KBM-7 (cell line): Measurements from ENCODE around the gene BTRC.

Source experiments
- DNase-seq: peaks from one replicate; pipeline ENCODE4 v3.0.0-alpha.2; 2015
- in situ Hi-C: fragments of 300-500 bp; cut with MboI; formaldehyde crosslinking; loops from 2 replicates; pipeline ENCODE4 v1.14.3; 2020; ENCODE audit warnings: low sequenced_read_pairs, low pct_unique_long_range_greater_than_20kb, mixed read lengths

The BTRC gene

DNA sequence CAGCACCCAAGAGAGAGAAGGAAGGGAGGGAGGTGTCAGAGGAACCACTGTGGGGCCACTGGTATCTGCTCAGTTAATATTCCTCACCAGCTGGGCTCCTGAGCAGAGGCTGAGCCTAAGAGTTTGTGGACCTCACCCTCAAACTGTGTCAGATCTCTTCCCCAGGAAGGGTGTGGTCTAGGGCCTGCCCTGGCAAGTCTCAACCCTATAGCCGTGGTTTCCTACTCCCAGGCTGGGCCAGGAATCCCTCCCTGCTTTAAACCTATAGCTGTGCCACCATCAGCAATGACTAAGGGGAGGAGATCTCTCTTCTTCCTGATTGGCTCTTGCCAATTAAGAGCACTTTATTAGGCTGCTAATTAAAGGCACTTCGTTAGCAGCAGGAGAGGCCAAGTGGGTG, 204.2 kb downstream of the BTRC start:
- DNase-seq = peak; percentile 43
- in situ Hi-C loops = loop anchor here (25.0 kb wide), 1 partner anchor 271 kb away; no protein-coding TSS in a partner anchor

DNA sequence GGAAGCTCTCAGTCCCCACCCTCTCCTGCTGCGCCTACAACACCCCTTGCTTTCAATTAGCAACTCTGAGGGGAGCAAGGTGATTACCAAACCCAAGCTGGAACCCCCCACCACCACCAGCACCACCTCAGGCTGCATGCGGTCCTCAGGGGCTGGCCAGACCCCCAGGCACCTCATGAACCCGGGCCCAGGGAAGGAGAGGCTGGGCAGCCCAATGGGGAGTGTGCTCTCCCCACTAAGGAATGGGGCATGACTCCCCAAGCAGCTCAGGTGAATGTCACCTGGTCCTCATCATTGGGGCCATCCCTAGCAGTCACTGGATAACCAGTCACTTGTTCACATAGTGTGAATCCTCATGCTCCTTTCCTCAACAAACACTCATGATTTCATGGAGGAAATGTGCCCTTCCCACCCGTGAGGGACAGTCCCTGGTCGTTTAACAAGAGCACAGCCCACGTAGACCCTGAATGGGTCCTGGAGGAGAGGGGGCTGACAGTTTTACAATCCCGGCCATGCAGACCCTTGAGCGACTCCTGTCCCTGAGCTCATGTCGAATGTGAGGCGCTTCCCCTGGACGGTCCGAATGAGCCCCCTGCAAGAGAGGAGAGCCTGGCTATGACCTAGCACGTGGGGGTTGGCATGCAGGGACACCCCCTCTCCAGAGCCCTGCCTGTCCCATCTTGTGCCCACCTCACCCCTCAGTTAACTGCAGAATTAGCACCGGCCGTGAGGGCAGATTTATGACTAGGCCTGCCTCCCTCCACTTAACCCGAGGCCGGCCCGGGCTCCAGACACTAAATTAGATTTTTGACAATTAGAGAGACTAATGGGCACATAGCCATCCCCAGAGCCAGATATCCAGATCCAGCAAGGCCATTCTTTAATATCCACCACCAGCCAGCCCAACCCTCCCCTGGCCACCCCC, 205.0 kb downstream of the BTRC start:
- in situ Hi-C loops = loop anchor here (25.0 kb wide), 1 partner anchor 272 kb away; no protein-coding TSS in a partner anchor
- DNase-seq = no peak

DNA sequence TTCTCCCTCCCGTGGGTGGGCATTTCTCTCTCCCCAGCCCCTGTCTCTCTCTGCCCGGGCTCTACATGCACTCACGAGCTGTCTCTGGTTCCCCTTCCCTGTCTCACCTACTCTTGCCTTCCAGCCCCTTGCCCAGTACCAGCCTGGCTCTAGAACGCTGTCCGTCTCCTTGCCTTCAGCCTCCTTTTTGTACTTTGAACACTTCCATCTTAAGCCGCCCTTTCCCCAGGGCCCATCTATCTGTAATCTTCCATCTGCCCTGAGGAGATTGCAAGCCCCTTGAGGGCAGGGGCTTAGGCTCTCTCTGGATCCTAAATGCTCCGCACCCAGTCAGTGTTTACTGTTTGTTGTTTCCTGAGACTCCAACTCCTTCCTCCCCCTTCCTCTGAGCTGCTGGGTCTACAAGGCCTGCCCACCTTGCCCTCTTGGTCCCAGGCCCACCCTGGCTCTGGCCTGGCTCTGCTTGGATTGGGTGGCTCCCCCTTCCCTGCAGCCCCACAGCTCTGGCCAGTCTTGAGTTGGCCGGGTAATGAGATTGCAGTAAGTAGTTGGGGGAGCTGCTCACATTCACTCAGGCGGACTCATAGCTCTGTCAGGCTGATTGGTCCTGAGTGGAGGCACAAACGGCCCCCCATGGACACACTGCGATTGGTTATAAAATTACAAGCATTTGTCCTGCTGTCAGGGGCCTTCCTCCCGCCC, 205.8 kb downstream of the BTRC start:
- in situ Hi-C loops = loop anchor here (25.0 kb wide), 1 partner anchor 272 kb away; no protein-coding TSS in a partner anchor
- DNase-seq = no peak

DNA sequence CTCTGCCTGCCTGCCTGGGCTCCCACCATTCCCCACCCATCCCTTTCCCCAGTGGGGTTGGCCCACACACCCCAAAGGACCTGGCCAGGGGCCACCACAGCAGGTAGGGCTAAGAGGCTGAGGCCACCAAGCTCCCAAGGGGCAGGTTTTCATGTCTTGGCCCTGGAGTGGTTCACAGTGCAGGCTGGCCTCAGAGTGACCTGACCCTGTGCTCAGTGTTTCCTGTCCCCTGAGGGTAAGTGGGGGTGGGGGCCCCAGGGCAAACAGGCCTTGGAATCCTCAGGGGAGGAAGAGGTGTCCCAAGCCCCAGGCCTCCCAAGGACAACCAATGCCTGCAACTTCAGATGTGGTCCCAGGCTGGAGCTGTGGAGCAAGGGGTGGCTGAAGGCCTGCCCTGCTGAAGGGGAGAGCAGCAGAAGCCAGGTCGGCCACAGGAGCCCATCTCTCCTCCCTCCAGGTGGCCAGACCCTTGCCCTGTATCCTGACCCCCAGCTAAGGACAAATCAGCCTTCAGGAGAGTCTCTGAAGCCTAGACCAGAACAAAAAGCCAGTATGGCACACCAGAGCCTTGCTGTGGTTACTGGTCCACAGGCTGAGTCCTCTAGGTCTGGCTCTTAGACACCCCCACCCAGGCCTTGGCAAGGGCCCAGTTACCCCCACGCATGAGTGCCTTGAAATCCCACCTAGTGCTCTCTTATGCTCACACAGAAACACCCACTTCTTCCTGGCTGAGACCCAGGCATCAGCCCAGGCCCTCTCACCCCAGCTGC, 206.5 kb downstream of the BTRC start:
- in situ Hi-C loops = loop anchor here (25.0 kb wide), 1 partner anchor 273 kb away; no protein-coding TSS in a partner anchor
- no peak for DNase-seq

DNA sequence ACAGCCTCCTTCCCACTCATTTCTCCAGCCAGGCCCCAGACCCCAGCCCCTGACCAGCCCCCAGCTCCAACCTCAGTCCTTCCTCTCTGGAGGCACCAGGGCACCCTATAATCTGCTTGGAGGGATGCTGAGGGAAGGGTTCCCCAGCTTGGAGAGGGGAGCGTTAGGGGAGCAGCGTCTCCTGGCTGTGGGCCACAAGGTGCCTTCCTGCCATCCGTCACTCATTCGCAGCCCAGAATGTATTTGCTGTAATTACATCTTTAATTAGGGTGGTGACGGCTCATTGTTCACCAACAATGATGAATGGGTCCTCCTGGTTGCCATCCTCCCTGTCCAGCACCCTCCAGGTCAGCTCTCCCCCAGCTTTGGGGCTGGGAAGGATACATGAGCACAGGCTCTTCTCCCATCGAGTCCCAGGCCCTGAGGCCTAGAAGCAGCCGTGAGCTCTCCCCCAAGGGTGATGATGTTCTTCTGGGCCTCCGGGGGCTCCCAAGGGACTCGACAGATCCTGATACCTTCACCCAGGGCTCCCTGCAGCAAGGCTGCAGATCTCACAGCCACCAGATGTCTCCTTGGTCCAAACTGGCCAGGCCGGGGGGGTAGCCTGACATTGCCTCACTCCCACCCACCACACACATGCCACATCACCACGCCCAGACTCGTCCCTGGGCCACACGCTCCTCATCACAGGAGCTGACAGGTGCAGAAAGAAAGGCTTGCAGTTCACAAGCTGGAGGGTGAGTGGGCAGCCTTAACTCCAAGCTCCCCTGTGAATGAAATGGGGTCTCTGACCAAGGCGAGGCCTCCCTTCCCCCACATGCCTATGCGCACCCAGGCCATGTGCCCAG, 207.3 kb downstream of the BTRC start:
- DNase-seq = no peak
- in situ Hi-C loops = loop anchor here (25.0 kb wide), 1 partner anchor 274 kb away; no protein-coding TSS in a partner anchor

DNA sequence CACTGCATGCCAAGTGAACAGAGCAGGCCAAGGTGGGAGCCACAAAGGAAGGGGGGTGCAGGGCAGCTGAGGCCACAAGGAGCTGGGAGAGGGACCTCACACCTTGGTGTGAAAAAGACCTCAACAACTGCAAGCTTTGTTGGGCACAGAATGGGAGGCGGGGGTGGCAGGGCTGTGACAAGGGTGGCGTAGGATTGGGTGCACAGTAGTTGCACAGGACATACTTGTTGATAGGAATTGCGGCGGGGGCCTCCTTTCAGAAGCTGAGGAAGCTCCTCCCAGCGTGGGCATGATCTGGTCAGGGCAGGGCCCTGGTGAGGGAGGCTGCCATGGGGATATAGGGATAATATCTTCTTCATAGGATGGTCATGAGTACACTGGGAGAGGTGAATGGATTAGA, 208.3 kb downstream of the BTRC start:
- no peak for DNase-seq
- in situ Hi-C loops = loop anchor here (25.0 kb wide), 1 partner anchor 275 kb away; no protein-coding TSS in a partner anchor

DNA sequence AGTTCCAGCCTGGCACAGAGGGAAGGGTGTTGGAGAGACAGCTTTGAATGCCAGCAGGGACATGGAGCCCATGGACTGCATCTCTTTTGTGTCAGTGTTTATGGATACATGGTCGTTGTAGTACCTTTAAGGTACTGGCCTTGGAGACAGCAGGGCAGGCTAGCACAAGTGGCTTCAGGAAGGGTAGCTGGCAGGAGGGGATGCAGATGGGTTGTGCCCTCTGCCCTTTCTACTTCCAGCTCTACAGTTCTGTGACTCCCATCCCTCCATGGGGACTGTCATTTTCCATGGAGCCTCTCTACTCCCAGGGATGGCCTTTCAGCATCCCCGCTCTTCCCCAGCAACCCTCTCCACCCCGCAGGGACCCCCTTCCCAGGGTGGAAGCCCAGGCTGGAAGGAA, 209.0 kb downstream of the BTRC start:
- in situ Hi-C loops = loop anchor here (25.0 kb wide), 1 partner anchor 276 kb away; no protein-coding TSS in a partner anchor
- no peak for DNase-seq

DNA sequence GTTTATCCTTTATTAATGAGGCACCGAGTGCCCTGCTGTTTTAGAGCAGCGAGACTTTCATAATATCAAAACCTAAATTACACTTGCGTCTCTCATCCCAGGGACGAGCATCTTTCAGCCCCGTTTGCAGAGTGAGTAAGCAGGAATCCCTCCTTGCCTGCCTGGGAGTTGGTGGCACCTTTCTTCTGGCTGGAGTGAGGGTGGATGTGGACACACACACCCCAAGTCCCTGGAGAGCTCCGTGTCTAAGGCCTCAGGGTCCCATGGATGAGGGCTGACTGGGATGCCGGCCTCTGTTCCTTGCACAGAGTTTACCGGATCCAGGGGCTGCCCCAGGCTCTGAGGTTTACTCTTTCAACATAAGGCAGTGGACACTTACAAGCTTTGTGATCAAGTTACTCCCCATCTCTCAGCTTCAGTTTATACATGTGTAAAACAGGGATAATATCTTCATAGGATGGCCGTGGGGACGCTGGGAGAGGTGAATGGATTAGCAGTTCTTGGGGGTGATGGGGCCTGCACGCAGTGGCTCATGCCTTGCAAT, 209.6 kb downstream of the BTRC start:
- in situ Hi-C loops = loop anchor here (25.0 kb wide), 1 partner anchor 276 kb away; no protein-coding TSS in a partner anchor
- no peak for DNase-seq

DNA sequence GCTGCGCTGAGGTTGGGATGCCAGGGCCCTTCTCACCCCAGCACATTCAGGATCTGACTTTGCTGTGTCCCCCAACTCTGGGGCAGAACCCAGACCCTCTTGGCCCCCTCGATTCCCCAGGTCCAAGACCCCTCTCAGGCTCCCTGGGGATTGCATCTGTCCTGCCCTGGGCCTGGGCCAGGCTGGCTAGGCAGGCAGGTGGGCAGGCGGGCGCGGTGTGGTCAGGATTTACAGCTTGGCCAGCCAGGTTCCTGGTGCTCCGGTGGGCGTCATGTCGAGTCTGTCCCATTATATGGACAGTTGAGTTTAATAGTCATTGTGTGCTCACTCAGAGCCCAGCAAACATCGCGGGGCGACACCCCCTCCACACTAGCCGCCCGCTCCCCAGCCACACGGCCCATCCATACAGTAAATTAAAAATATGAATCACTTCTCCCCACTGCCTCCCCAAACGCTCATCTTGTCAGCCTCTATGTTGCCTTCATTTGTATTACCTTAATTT, 210.6 kb downstream of the BTRC start:
- in situ Hi-C loops = loop anchor here (25.0 kb wide), 1 partner anchor 277 kb away; no protein-coding TSS in a partner anchor
- no peak for DNase-seq

DNA sequence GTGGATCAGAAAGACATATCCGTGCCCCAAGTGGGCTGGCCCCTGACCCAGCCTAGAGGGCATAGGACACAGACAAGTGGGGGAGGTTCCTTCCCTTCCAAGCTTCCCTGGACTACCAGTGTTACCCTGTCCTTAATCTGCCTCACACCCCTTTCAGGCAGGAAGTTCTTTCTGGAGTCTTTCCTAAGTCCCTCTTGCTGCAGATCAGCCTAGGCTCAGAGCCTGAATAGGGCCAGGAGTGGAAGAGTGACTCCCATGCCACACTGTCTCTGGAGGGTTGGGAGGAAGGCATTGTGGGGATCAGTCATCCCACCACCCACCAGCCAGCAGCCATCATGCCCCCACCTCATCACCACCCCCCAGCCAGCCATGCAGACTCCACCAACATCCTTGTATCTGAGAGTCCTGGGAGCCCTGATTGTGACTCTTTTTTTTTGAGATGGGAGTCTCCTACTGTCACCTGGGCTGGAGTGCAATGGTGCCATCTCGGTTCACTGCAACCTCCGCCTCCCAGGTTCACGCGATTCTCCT, 211.5 kb downstream of the BTRC start:
- DNase-seq = no peak
- in situ Hi-C loops = loop anchor here (25.0 kb wide), 1 partner anchor 278 kb away; no protein-coding TSS in a partner anchor

DNA sequence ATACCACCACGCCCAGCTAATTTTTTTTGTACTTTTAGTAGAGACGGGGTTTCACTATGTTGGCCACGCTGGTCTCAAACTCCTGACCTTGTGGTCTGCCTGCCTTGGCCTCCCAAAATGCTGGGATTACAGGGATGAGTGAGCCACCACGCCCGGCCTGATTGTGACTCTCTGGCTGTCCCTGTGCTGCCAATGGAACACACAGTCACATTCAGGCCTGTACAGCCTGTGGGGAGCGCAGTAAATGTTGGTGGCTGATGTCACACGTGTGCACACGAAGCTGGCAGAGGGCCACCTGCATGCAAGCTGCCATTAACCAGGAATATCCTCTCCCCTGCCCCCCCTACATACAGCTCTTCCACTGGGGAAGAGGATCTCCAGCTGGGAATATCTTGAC, 212.0 kb downstream of the BTRC start:
- in situ Hi-C loops = loop anchor here (25.0 kb wide), 1 partner anchor 279 kb away; no protein-coding TSS in a partner anchor
- DNase-seq = no peak

DNA sequence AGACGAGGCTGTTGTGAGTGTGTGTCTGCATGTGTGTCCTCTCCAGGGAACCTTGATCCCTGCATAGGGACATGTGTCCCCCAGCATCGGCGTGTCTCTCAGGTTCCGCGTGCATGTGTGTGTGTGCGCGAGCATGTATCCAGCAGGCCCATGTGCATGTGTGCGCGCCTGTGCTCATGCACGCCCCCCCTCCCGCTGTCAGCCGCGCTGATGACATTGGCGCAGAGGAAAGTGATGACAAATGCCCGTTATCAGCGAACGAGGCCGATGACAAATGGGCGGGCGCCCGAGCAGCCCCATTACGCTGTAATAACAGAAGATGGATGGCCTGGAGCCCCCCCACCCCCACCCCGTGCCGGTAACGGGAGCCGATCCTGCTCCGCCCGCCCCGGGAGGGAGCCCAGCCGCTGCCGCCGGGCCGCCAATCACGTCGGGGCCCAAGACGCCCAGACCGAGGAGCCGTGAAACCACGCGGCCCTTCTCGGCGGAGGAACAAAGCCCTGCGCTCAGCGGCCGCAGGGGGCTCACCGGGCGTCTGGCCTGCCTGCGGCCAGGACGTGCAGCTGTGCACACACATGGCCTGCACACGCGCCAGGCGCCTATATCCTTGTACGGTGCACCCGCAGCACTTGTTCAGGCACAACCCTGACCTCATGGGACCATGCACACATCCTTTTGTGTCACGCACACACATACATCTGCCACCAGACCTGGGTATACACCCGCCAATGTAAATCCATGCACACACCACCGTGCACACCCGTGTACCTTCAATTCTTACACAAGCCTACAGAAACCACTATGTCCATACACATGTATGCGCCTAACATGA, 212.6 kb downstream of the BTRC start:
- DNase-seq = no peak
- in situ Hi-C loops = loop anchor here (25.0 kb wide), 1 partner anchor 279 kb away; no protein-coding TSS in a partner anchor

DNA sequence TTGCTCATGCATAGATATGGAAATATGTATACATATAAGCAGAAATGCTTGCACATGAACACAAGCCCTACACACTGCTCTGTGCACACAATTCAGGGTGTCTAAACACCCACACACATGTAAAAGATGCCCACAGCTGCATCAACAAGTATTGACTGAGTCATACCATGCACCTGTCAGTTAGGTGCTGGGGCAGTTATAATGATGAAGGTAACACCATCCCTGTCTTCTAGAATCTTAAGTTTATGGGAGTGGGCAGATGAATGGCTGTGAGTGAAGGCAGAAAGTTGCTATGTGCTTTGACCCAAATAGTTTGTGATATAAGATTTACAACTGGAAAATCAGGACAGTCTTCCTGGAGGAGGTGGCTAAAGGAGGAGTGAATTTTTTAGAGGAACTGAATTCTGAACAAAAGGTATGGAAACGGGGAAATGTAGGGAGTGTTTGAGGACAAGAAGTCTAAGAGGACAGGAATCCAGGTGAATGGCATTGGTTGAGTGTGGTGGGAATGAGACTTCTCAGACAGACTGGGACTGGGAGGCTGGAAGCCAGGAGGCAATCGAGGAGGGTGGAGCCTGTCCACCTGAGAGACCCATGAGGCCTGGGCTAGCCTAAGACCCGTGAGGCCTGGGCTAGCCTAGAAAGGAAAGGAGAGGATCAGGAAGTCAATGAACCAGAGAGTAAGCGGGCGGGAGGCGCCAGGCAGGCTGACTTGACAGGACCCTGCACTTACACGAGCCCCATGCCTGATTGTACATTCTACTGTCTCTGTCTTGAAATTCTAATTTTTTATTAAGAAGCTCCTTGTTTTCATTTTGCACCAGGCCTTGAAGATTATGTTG, 213.4 kb downstream of the BTRC start:
- peak; percentile 20 for DNase-seq
- in situ Hi-C loops = loop anchor here (25.0 kb wide), 1 partner anchor 280 kb away; no protein-coding TSS in a partner anchor

DNA sequence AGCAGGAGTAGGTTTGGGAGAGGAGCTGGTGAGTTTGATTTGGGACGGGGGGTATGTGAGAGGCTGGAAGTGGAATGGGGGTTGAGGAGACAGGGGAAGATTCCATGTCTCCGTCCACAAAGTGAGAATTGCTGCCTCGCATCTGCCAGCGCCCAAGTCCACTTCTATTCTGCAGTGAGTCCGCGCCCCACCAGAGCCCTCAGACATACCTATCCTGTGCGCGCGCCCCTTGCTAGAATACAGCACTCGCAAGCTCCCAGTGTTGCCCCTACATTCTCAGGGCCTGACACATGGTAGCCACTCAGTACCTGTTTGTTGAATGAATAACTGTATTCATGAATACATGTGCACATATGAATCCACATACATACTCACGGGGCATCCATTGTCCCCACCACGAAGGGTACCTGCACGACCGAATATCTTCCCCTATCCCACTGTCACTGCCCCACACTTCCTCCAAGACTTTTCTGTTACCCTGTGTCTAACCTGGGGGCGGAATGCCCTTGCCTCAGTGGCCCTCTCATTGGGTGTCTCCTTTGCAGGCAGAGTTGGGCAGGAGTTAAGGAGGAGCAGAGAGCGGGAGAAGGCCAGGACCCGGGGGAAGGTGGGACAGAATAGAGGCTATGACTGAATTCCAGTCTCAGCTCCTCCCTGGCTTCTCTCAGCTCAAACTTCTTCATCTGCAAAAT, 214.2 kb downstream of the BTRC start:
- in situ Hi-C loops = loop anchor here (25.0 kb wide), 1 partner anchor 281 kb away; no protein-coding TSS in a partner anchor

DNA sequence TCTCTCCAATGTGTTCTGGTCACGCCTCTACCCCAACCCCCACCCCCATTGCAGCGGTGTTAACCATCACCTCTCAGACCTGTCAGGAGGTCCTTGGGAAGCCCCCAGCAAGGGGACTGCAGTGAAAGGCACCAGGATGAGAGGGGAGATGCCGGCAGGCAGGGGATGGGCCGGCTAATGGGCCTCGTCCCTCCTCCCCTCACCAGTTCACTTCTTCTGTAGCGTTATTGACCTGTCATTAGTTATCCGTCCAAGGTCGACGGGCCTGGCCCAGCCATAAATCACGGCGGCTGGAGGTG, 215.3 kb downstream of the BTRC start:
- in situ Hi-C loops = loop anchor here (25.0 kb wide), 1 partner anchor 282 kb away; no protein-coding TSS in a partner anchor
- no peak for DNase-seq

More for the DNA sequence above, 214.2 kb downstream of the BTRC start:
- no peak for DNase-seq
